Vagina (tissue), 2 donors: ENCODE results near the gene TPCN2. TPM values are rescaled to one million over a fixed set of nuclear protein-coding genes. Genes with fewer than 3 reads are reported as not detected.
"Not testable (repeated sequence)": the region's sequence is repeated elsewhere in the genome, so short reads cannot be mapped to it uniquely, and the experiment has no call there.

Experiments used
- DNase-seq, 2 donors: peaks; one replicate each; pipeline ENCODE4 v3.0.0-alpha.2; 2017; ENCODE audit errors: extremely low spot score in 2 of 2
- H3K27ac ChIP-seq: fragments of 200-600 bp; sonication (generic); one replicate; pipeline ENCODE4 v1.5.1; 2019
- H3K27me3 ChIP-seq: fragments of 200-600 bp; sonication (generic); one replicate; pipeline ENCODE4 v1.5.1; 2019
- H3K36me3 ChIP-seq, 2 donors: fragments of 200-600 bp; sonication (generic); one replicate each; pipeline ENCODE4 v1.5.1; 2017 to 2019
- H3K4me1 ChIP-seq: fragments of 200-600 bp; sonication (generic); one replicate; pipeline ENCODE4 v1.5.1; 2019
- H3K4me3 ChIP-seq, 2 donors: fragments of 200-600 bp; sonication (generic); 1 replicate in 1 of 2; 2 replicates in 1 of 2; pipeline ENCODE4 v1.5.1; 2016 to 2019
- H3K9me3 ChIP-seq: fragments of 200-600 bp; sonication (generic); one replicate; pipeline ENCODE4 v1.5.1; 2019
- CTCF ChIP-seq, 3 experiments: fragments of 450-650 bp in 2 of 3; fragments of 200-600 bp in 1 of 3; sonication (generic) in 1 of 3; IDR thresholded peaks; one replicate each; pipeline ENCODE4 v1.5.1; 2017 to 2019; ENCODE audit warnings: antibody characterized with exemption in 3 of 3, mild to moderate bottlenecking in 2 of 3, moderate library complexity in 2 of 3
- POLR2A ChIP-seq, 2 donors: fragments of 450-650 bp; IDR thresholded peaks; one replicate each; pipeline ENCODE4 v1.6.1; 2017; ENCODE audit warnings: antibody characterized with exemption in 2 of 2, mild to moderate bottlenecking in 2 of 2, moderate library complexity in 2 of 2
- POLR2AphosphoS5 ChIP-seq, 2 donors: sonication (generic); formaldehyde crosslinking; IDR thresholded peaks; one replicate each; pipeline ENCODE4 v1.9.0; 2017; ENCODE audit warnings: antibody characterized with exemption in 2 of 2, mild to moderate bottlenecking in 2 of 2, low read depth in 1 of 2; ENCODE audit not compliant: insufficient read depth in 1 of 2
- intact Hi-C: fragments of 100-400 bp; cut with DNase I; formaldehyde crosslinking; loops from one replicate; pipeline ENCODE4 v1.15.1; 2023
- total RNA-seq: library from RNA; depleted of rRNA; stranded (reverse); fragments of >200 nt; gene quantifications from one replicate; pipeline ENCODE4 v1.2.3, GENCODE V29; 2016

The TPCN2 gene
- total RNA-seq, 1 donor from 2014 or later = 21.1 TPM

DNA sequence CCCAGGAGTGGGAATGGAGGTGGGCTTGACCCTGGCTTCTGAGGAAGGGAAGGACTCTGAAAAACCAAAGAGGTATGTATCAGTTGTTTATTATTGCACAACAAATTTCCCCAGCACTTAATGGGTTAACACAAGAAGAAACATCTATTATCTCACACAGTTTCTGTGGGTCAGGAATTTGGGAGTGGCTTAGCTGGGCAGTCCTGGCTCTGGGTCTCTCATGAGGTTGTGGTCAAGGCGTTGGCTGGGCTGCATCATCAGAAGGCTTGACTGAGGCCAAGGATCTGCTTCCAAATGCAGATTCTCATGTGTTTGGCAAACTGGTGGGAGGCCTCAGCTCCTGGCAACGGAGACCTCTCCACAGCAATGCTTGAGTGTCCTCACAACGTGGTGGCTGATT, 89.5 kb downstream of the TPCN2 start:
- DNase-seq = no peak
- Histone ChIP-seq H3K27ac (no peak overlapping the region), H3K9me3 (no peaks in the 10 kb centered on the region), H3K27me3 (no peaks in the 10 kb centered on the region), H3K4me1 (no peaks in the 10 kb centered on the region), H3K36me3 (no peaks in the 10 kb centered on the region), H3K4me3 (no peak overlapping the region)
- no peak for TF ChIP-seq POLR2AphosphoS5 (IDR thresholded peaks at IDR 0.05; ENCODE audit: insufficient read depth in 1 of 2, low read depth in 1 of 2)
- no peak for TF ChIP-seq POLR2A (IDR thresholded peaks at IDR 0.05)
- TF ChIP-seq CTCF (IDR thresholded peaks at IDR 0.05) = no peak
- intact Hi-C loops = no loop called here

DNA sequence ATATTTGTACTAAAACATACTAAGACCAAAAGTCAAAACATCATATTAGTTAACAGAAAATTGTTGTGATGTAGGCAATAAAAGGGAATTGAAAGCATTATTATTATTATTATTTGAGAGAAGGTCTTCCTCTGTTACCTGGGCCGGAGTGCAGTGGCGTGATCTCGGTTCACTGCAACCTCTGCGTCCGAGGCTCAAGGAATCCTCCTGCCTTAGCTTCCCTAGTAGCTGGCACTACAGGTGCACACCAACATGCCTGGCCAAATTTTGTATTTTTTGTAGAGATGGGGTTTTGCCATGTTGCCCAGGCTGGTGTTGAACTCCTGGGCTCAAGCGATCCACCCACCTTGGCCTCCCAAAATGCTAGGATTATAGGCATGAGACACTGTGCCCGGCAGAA, 91.4 kb downstream of the TPCN2 start:
- H3K9me3 ChIP-seq, intact Hi-C loops, H3K27ac ChIP-seq, H3K4me3 ChIP-seq, H3K4me1 ChIP-seq, H3K36me3 ChIP-seq, H3K27me3 ChIP-seq, DNase-seq: not testable (repeated sequence)

DNA sequence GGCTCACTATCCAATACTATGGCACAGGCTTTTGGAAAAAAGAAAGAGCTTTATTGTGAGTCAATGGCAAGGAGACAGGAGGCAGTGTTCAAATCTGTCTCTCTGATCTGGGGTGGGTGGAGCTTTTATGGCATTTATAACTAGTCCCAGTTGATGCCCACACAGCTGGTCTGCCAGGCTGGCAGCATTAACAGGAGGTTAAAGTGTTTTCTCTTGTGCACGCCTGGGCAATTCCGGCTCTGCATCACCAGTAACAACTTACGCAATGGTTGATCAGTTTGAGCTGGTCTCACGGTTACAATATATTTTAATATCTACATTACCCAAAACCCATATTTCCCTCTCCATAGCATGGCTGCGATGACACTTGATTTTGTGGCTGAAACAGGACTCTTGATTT, 91.9 kb downstream of the TPCN2 start:
- DNase-seq = no peak
- no peak for TF ChIP-seq CTCF (IDR thresholded peaks at IDR 0.05)
- peak in 1 of 2 donors; percentile 32 for TF ChIP-seq POLR2AphosphoS5 (IDR thresholded peaks at IDR 0.05; ENCODE audit: insufficient read depth in 1 of 2, low read depth in 1 of 2)
- intact Hi-C loops = no loop called here
- H3K9me3 ChIP-seq = no peaks in the 10 kb centered on the region
- no peak overlapping the region for H3K27ac ChIP-seq
- H3K4me3 ChIP-seq = no peak overlapping the region
- no peaks in the 10 kb centered on the region for H3K4me1 ChIP-seq
- no peaks in the 10 kb centered on the region for H3K36me3 ChIP-seq
- H3K27me3 ChIP-seq = no peaks in the 10 kb centered on the region

DNA sequence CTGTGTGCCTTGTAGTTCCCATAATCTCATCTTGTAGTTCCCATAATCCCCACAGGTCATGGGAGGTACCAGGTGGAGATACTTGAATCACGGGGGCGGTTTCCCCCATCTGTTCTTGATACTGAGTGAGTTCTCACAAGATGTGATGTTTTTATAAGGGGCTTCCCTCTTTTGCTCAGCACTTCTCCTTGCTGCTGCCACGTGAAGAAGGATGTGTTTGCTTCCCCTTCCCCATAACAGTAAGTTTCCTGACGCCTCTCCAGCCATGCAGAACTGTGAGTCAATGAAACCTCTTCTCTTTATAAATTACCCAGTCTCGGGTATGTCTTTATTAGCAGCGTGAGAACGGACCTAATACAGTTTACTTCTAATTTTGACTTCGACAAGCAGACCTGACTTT, 93.0 kb downstream of the TPCN2 start:
- no peak for DNase-seq
- H3K4me1 ChIP-seq = no peaks in the 10 kb centered on the region
- H3K4me3 ChIP-seq = no peak overlapping the region
- no peak overlapping the region for H3K27ac ChIP-seq
- no peak for TF ChIP-seq POLR2AphosphoS5 (IDR thresholded peaks at IDR 0.05; ENCODE audit: insufficient read depth in 1 of 2, low read depth in 1 of 2)
- TF ChIP-seq POLR2A (IDR thresholded peaks at IDR 0.05) = no peak
- TF ChIP-seq CTCF (IDR thresholded peaks at IDR 0.05) = no peak
- peaks cover 9% of the 10 kb centered on the region for H3K9me3 ChIP-seq
- H3K27me3 ChIP-seq = no peaks in the 10 kb centered on the region
- intact Hi-C loops = no loop called here
- H3K36me3 ChIP-seq = peaks cover 0 to 5% of the 10 kb centered on the region in 2 donors

DNA sequence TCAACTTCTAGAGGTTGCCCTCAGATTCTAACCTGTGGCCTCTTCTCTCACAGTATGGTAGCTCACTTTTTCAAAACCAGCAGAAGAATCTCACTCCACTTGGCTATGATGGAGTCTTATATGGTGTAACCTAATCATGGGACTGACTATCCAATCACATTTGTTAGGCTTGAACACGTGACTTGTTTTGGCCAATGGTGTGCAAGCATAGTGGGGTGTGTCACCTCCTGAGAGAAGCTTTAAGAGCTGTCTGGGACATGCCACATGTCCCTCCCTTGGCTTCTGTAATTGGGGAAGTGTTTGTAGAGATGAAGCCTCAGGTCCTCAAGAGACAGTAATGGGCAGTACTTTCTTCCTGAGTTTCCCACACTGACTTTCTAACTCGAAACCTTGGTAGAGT, 94.2 kb downstream of the TPCN2 start:
- no peak for TF ChIP-seq CTCF (IDR thresholded peaks at IDR 0.05)
- no peak for TF ChIP-seq POLR2A (IDR thresholded peaks at IDR 0.05)
- TF ChIP-seq POLR2AphosphoS5 (IDR thresholded peaks at IDR 0.05; ENCODE audit: insufficient read depth in 1 of 2, low read depth in 1 of 2) = no peak
- Histone ChIP-seq H3K27me3 (no peaks in the 10 kb centered on the region), H3K9me3 (peaks cover 9% of the 10 kb centered on the region), H3K27ac (no peak overlapping the region), H3K36me3 (peaks cover 0 to 5% of the 10 kb centered on the region in 2 donors), H3K4me3 (no peak overlapping the region), H3K4me1 (no peaks in the 10 kb centered on the region)
- intact Hi-C loops = no loop called here
- DNase-seq = no peak
